ENCODE data around the gene FAM241A.

FAM241A gene

GRCh38 chr4:112102875-112103370 lies 42.3 kb upstream of the FAM241A start:
- Histone ChIP-seq H3K9me2 (ENCODE audit: low read depth, low read length) (no peaks in the 10 kb centered on the region), H3K4me3 (ENCODE audit: low read depth, low read length, poor library complexity, severe bottlenecking) (no peak overlapping the region), H4K20me1 (ENCODE audit: insufficient read depth, low read length) (no peaks in the 10 kb centered on the region), H3K9me3 (ENCODE audit: low read length) (no peaks in the 10 kb centered on the region), H3K79me2 (ENCODE audit: insufficient read depth, low read length) (no peaks in the 10 kb centered on the region), H3K4me1 (ENCODE audit: insufficient read depth, low read length, severe bottlenecking) (no peaks in the 10 kb centered on the region), H3K4me2 (ENCODE audit: low read length) (no peak overlapping the region), H3K27ac (ENCODE audit: low read depth, low read length, poor library complexity, severe bottlenecking) (no peak overlapping the region), H3K36me3 (ENCODE audit: insufficient read depth, low read length) (no peaks in the 10 kb centered on the region), H3K27me3 (ENCODE audit: insufficient read depth, low read length) (no peaks in the 10 kb centered on the region), H3F3A (ENCODE audit: insufficient read depth, low read length) (no peaks in the 10 kb centered on the region), H2AFZ (ENCODE audit: low read length) (no peak overlapping the region), H3K9ac (ENCODE audit: low read length) (no peak overlapping the region)
- TF ChIP-seq CTCF (IDR thresholded peaks at IDR 0.05; ENCODE audit: low read length) (no peak), EZH2 (IDR thresholded peaks at IDR 0.05; ENCODE audit: borderline replicate concordance, low read length) (no peak)

GRCh38 chr4:112105201-112105969 lies 39.9 kb upstream of the FAM241A start:
- Histone ChIP-seq H3K9me2 (ENCODE audit: low read depth, low read length) (no peaks in the 10 kb centered on the region), H3K79me2 (ENCODE audit: insufficient read depth, low read length) (no peaks in the 10 kb centered on the region), H3K9me3 (ENCODE audit: low read length) (no peaks in the 10 kb centered on the region), H3K4me2 (ENCODE audit: low read length) (no peak overlapping the region), H2AFZ (ENCODE audit: low read length) (no peak overlapping the region), H3K4me1 (ENCODE audit: insufficient read depth, low read length, severe bottlenecking) (no peaks in the 10 kb centered on the region), H4K20me1 (ENCODE audit: insufficient read depth, low read length) (no peaks in the 10 kb centered on the region), H3F3A (ENCODE audit: insufficient read depth, low read length) (no peaks in the 10 kb centered on the region), H3K9ac (ENCODE audit: low read length) (no peak overlapping the region), H3K36me3 (ENCODE audit: insufficient read depth, low read length) (no peaks in the 10 kb centered on the region), H3K27me3 (ENCODE audit: insufficient read depth, low read length) (no peaks in the 10 kb centered on the region), H3K27ac (ENCODE audit: low read depth, low read length, poor library complexity, severe bottlenecking) (no peak overlapping the region), H3K4me3 (ENCODE audit: low read depth, low read length, poor library complexity, severe bottlenecking) (no peak overlapping the region)
- TF ChIP-seq EZH2 (IDR thresholded peaks at IDR 0.05; ENCODE audit: borderline replicate concordance, low read length) = no peak
- no peak for TF ChIP-seq CTCF (IDR thresholded peaks at IDR 0.05; ENCODE audit: low read length)

GRCh38 chr4:112109360-112110058 lies 35.7 kb upstream of the FAM241A start:
- no peak overlapping the region for H3K4me3 ChIP-seq (ENCODE audit: low read depth, low read length, poor library complexity, severe bottlenecking)
- TF ChIP-seq EZH2 (IDR thresholded peaks at IDR 0.05; ENCODE audit: borderline replicate concordance, low read length) (no peak), CTCF (IDR thresholded peaks at IDR 0.05; ENCODE audit: low read length) (no peak)
- no peaks in the 10 kb centered on the region for H3K27me3 ChIP-seq (ENCODE audit: insufficient read depth, low read length)
- H3K36me3 ChIP-seq (ENCODE audit: insufficient read depth, low read length) = no peaks in the 10 kb centered on the region
- H3K27ac ChIP-seq (ENCODE audit: low read depth, low read length, poor library complexity, severe bottlenecking) = no peak overlapping the region
- H3K9me3 ChIP-seq (ENCODE audit: low read length) = no peaks in the 10 kb centered on the region
- no peak overlapping the region for H3K4me2 ChIP-seq (ENCODE audit: low read length)
- H3K9me2 ChIP-seq (ENCODE audit: low read depth, low read length) = no peaks in the 10 kb centered on the region
- no peaks in the 10 kb centered on the region for H3K79me2 ChIP-seq (ENCODE audit: insufficient read depth, low read length)
- H3F3A ChIP-seq (ENCODE audit: insufficient read depth, low read length) = no peaks in the 10 kb centered on the region
- H4K20me1 ChIP-seq (ENCODE audit: insufficient read depth, low read length) = no peaks in the 10 kb centered on the region
- H3K9ac ChIP-seq (ENCODE audit: low read length) = no peak overlapping the region
- H3K4me1 ChIP-seq (ENCODE audit: insufficient read depth, low read length, severe bottlenecking) = no peaks in the 10 kb centered on the region
- H2AFZ ChIP-seq (ENCODE audit: low read length) = no peak overlapping the region

Measured in OCI-LY1 (cell line).